GM19467 (cell line): ENCODE data around the gene ECSCR.
"Not testable (repeated sequence)": the region's sequence is repeated elsewhere in the genome, so short reads cannot be mapped to it uniquely, and the experiment has no call there.

Experiments
- ATAC-seq: cut with Tn5 transposase; IDR thresholded peaks from one replicate; pipeline ENCODE4 v1.9.1; 2021; ENCODE audit warnings: mild to moderate bottlenecking, moderate library complexity; ENCODE audit not compliant: unreplicated experiment

The ECSCR gene

GRCh38 chr5:139446956-139447779, 15.4 kb downstream of the ECSCR start:
- ATAC-seq = no peak

- ATAC-seq = no peak
Observed at GRCh38 chr5:139445325-139446170, 17.0 kb downstream of the ECSCR start.

DNA sequence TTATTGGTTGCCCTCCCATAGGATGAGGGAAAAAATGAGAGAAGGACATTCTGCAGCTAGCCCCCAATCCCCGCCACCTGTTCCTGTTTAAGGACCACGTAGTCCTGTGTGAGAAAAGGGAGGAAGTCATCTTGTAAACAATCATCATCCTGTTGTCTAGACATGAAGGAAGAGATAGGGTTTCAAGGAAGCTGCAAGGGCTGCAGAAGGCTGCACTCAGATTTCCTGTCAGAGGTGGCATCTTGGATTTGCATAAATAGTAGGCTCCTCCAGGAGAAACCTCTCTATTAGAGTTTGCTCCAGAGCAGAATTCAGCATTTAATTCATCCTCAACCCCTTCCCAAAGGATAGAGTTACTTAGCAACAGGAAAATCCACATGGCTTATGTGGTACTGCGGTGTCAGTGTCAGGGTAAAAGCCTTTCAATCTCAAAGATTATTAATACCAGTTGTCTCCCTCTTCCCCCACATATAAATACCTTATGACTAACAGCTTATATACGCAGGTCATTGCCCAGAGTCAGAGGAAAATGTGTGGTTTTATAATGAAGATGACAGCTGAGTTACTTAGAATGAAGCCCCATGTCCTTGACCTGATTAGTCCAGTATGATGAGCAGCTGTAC, 18.6 kb downstream of the ECSCR start:
- no peak for ATAC-seq

- not testable (repeated sequence) for ATAC-seq
Observed at GRCh38 chr5:139440416-139440815, 22.1 kb downstream of the ECSCR start.

DNA sequence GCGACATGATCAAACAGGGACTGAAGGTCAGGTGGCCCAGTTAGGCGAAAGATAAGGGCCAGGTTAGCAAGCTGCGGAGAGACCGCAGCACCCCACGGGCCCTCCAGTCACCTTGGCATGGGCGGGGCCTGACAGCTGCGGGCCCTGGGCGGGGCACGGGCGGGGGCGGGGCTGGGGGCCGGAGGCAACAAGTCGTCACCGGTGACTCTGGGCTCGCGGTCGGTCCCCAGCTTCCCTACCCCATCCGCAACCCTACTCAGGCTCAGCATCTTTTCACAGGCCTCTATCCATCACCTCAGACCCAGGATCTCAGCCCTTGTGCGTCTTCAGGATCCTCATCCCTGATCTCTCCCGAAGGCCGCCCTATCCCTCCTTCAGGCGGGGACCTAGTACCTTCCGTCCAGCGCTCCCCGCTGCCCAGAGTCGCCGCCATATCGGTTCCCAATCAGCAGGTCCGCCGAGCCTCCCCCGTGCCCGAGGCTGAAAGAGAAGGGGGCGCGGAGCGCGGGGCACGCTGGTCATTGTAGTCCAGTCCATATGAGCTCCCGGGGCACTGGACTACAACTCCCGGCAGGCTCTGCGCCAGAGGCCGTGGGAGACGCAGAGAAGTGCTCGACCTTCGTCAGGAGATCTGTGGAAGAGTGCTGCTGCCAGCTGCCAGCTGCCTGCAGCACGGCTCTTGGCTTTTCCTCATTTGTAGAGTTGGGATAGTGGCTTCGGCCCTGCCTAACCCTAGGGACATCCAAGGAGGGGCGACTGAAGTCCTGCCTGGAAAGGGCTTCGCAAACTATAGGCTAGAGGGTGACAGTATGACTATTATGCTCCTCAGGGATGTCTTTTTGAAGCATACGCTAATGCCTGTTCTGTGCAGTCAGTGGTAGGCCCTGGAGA, 23.3 kb downstream of the ECSCR start, which contains the start of gene DNAJC18:
Gene DNAJC18 (minus strand): TSS at position 513 of the 891 bp plus-strand sequence. CDS start 80 bp downstream, at position 433.
- peak; percentile 89 for ATAC-seq

GRCh38 chr5:139438707-139439012, 23.9 kb downstream of the ECSCR start:
- no peak for ATAC-seq

GRCh38 chr5:139435676-139436075, 26.9 kb downstream of the ECSCR start:
- ATAC-seq = no peak

DNA sequence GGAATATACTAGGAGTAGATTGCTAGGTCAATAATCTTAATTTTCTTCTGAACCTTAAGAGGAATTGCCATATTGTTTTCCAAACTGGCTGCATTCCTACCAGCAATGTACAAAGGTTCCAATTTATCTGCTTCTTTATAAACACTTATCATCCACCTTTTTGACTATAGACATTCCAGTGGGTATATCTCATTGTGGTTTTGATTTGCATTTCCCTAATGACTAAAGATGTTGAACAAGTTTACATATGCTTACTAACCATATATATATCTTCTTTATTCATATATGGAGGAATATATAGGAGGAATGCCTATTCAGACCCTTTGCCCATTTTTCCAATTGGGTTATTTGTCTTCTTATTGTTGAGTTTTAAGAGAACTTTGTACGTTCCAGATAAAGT, 30.8 kb downstream of the ECSCR start:
- no peak for ATAC-seq

DNA sequence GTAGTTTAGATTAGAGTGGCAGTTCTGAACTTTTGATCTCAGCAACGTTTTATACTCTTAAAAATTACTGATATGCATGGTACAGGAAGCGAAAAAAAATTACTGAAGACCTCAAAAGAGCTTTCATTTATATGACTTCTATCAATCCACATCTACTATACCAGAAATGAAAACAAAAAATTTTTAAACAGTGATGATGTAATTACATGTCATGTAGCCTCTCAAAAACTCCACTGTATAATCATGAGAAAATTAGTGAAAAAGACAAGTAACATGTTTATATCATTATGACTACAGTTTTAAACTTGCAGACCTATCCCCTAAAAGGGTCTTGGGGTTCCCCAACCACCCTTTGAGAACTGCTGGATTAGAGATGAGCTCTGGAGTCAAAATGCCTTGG, 32.5 kb downstream of the ECSCR start:
- ATAC-seq = no peak

DNA sequence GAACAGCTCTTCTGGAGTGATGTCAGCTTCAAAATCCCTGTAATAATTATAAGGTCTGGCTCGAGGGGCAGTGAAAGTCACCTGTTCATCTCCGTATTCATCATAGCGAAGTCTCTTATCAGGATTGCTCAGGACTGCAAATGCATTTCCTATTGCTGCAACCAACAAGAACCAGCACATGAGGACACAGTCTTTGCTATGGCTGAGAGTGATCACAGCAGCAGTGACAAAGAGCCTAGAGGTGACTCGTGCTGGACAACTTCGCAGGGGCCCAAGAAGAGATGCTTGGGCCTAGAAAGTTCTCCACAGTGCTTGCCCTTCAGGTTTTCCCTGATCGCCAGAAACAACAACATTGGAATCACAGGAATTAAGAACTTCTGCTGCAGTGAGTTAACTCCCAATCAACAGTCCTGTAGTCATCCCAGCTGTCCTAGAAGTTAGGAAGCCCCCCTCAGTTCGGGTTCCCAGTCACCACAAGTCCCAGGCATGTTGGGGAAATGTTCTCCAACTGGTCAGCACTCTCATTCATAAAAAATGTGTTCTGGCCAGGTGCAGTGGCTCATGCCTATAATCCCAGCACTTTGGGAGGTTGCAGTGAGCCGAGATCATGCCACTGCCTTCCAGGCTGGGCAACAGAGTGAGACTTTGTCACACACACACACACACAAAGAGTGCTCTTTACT, 36.2 kb downstream of the ECSCR start:
- ATAC-seq = no peak

DNA sequence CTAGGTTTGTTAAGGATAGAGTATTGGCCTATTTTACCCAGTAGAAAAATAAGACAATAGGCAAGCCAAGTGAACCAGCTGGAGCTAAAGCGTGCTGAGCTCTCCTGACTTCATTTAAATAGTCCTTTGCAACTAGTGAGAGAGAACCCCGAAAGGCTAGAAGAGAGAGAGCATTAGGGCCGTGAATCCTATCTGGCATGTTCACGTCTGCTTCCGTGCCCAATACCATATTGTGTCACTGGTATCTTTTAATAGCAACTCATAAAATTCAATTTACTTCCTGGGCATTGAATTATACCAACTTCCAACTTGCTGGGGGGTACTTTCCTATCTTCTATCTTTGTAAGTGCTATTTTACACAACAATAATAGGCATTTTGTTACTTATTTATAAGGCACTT, 37.0 kb downstream of the ECSCR start:
- no peak for ATAC-seq

- ATAC-seq = no peak
Observed at GRCh38 chr5:139422307-139422893, 40.1 kb downstream of the ECSCR start.

- ATAC-seq = no peak
Observed at GRCh38 chr5:139419226-139420192, 43.0 kb downstream of the ECSCR start.

GRCh38 chr5:139418793-139419192, 43.8 kb downstream of the ECSCR start:
- no peak for ATAC-seq

GRCh38 chr5:139417214-139417613, 45.3 kb downstream of the ECSCR start:
- no peak for ATAC-seq

- ATAC-seq = no peak
Observed at GRCh38 chr5:139416651-139417050, 45.9 kb downstream of the ECSCR start.

GRCh38 chr5:139415869-139416268, 46.7 kb downstream of the ECSCR start:
- ATAC-seq = no peak

DNA sequence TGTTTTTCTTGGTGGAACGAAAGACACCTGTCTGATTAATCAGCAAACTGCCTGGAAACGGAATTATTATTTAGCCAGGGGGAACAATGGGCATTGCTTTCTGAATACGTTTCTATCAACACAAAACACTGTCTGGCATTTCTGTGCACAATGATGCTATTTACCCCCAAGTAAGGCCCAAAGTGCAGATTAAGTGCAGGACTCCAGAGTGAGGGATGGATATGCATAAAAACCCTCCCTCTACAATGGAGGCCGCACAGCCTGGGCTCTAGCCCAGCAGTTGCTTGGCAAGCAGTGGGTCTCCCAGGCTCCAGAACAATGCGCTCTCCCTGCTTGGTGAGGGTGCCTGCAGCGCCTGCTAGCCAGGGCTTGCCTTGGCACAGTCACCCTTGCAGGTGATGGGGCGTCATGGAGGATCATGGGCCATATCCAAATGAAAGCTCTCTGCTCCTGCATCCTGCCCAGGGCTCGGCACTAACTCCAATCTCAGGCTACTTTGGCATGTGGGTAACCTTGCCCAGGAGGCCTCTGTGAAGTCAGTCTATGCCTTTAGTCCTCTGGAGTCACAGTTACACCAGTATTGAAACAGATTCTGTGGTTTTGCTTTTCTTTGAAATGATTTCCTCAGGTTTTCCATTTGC, 47.2 kb downstream of the ECSCR start:
- no peak for ATAC-seq
